ENCODE data around the gene SEMA3E.
"Not testable (repeated sequence)": the region's sequence is repeated elsewhere in the genome, so short reads cannot be mapped to it uniquely, and the experiment has no call there.

The SEMA3E gene

GRCh38 chr7:83451501-83452045 is 197.4 kb downstream of the SEMA3E start:
- DNase-seq (ENCODE audit: low read depth) = no peak

GRCh38 chr7:83449781-83450180 is 199.2 kb downstream of the SEMA3E start:
- DNase-seq (ENCODE audit: low read depth) = no peak

GRCh38 chr7:83447681-83448080 is 201.3 kb downstream of the SEMA3E start:
- DNase-seq (ENCODE audit: low read depth) = no peak

GRCh38 chr7:83446102-83446669 is 202.8 kb downstream of the SEMA3E start:
- DNase-seq (ENCODE audit: low read depth) = no peak

- DNase-seq (ENCODE audit: low read depth) = no peak
These were observed 206.0 kb downstream of the SEMA3E start for GRCh38 chr7:83442911-83443310.

- DNase-seq (ENCODE audit: low read depth) = no peak
These were observed 209.9 kb downstream of the SEMA3E start for GRCh38 chr7:83439026-83439425.

- DNase-seq (ENCODE audit: low read depth) = not testable (repeated sequence)
These were observed 218.7 kb downstream of the SEMA3E start for GRCh38 chr7:83430289-83430688.

- no peak for DNase-seq (ENCODE audit: low read depth)
These were observed 219.4 kb downstream of the SEMA3E start for GRCh38 chr7:83429493-83429892.

- DNase-seq (ENCODE audit: low read depth) = no peak
These were observed 221.1 kb downstream of the SEMA3E start for GRCh38 chr7:83427884-83428283.

GRCh38 chr7:83426325-83426724 is 222.6 kb downstream of the SEMA3E start:
- DNase-seq (ENCODE audit: low read depth) = no peak

- no peak for DNase-seq (ENCODE audit: low read depth)
These were observed 229.9 kb downstream of the SEMA3E start for GRCh38 chr7:83419013-83419412.

- DNase-seq (ENCODE audit: low read depth) = no peak
These were observed 233.1 kb downstream of the SEMA3E start for GRCh38 chr7:83415840-83416239.

- no peak for DNase-seq (ENCODE audit: low read depth)
These were observed 234.0 kb downstream of the SEMA3E start for GRCh38 chr7:83414947-83415346.

GRCh38 chr7:83413831-83414230 is 235.1 kb downstream of the SEMA3E start:
- DNase-seq (ENCODE audit: low read depth) = no peak

GRCh38 chr7:83413424-83413823 is 235.5 kb downstream of the SEMA3E start:
- DNase-seq (ENCODE audit: low read depth) = no peak

GRCh38 chr7:83410989-83411591 is 237.8 kb downstream of the SEMA3E start:
- DNase-seq (ENCODE audit: low read depth) = no peak

GRCh38 chr7:83394776-83395175 is 254.2 kb downstream of the SEMA3E start:
- DNase-seq (ENCODE audit: low read depth) = no peak

GRCh38 chr7:83388436-83388835 is 260.5 kb downstream of the SEMA3E start:
- DNase-seq (ENCODE audit: low read depth) = no peak

GRCh38 chr7:83366629-83367028 is 282.3 kb downstream of the SEMA3E start:
- no peak for DNase-seq (ENCODE audit: low read depth)

GRCh38 chr7:83365746-83366145 is 283.2 kb downstream of the SEMA3E start:
- DNase-seq (ENCODE audit: low read depth) = no peak

- no peak for DNase-seq (ENCODE audit: low read depth)
These were observed 285.9 kb downstream of the SEMA3E start for GRCh38 chr7:83362871-83363550.

GRCh38 chr7:83359108-83359507 is 289.8 kb downstream of the SEMA3E start:
- no peak for DNase-seq (ENCODE audit: low read depth)

- no peak for DNase-seq (ENCODE audit: low read depth)
These were observed 293.8 kb downstream of the SEMA3E start for GRCh38 chr7:83355143-83355542.

Measured in CMK (cell line).